ENCODE measurements around the gene TGOLN2. TPM values are rescaled to one million over a fixed set of nuclear protein-coding genes. Genes with fewer than 3 reads are reported as not detected.

TGOLN2 gene
- 29.5 TPM for polyA plus RNA-seq (2012; ENCODE audit: insufficient read depth, insufficient read length, low read depth)

DNA sequence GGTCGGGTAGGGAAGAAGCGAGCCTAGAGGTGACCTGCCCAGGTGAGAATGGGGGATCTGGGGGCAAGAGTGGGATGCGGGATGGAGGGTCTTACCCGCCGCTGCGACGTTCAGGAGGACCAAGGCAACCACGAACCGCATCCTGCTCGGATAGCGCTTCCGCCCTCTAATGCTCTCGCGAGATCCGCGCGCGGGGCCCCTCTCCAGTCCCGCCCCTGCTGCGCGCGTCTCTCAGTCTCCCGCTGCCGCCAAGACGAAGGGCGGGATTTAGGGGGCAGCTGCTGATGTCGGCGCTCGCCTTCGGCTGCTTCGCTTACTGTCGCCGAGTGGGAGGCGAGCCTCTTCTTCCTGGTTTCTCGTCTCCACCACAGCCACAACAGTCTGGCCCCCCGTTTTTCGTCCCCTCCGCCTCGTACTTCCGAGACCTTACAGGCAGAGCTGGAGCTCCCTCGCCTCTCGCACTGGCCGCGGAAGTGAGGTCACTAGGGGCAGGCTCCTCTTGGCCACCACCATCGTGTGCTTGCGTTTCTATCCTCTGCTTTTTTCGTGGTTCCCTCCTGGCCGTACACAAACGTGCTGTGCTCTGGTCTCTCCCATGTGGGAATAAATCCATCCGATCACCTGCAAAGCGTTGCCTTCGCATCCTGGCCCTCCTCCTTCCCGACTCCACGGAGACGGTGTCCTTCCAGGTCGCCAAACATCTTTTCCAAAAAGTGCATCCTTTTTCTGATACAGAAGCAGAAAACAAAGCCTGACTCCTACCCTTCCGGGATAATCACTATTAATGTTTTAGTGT is at the start of gene TGOLN2:
Gene TGOLN2, minus strand, starts transcription at position 168 of the 796 bp plus-strand sequence. Its CDS starts 27 bp downstream, at position 141.
- peaks cover 16% of the 10 kb centered on the region for H3K36me3 ChIP-seq
- peak; percentile 89 for DNase-seq
- H3K4me1 ChIP-seq, result no peaks in the 10 kb centered on the region
- H3K27me3 ChIP-seq, result no peaks in the 10 kb centered on the region
- peak within 1 kb of the TSS; percentile 81 for H3K4me3 ChIP-seq (ENCODE audit: low read depth, low read length)
- H3K9me3 ChIP-seq, result no peaks in the 10 kb centered on the region
- TF ChIP-seq, protein P1, sequence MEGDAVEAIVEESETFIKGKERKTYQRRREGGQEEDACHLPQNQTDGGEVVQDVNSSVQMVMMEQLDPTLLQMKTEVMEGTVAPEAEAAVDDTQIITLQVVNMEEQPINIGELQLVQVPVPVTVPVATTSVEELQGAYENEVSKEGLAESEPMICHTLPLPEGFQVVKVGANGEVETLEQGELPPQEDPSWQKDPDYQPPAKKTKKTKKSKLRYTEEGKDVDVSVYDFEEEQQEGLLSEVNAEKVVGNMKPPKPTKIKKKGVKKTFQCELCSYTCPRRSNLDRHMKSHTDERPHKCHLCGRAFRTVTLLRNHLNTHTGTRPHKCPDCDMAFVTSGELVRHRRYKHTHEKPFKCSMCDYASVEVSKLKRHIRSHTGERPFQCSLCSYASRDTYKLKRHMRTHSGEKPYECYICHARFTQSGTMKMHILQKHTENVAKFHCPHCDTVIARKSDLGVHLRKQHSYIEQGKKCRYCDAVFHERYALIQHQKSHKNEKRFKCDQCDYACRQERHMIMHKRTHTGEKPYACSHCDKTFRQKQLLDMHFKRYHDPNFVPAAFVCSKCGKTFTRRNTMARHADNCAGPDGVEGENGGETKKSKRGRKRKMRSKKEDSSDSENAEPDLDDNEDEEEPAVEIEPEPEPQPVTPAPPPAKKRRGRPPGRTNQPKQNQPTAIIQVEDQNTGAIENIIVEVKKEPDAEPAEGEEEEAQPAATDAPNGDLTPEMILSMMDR (IDR thresholded peaks at IDR 0.05; ENCODE audit: low read depth, low read length), result no peak

DNA sequence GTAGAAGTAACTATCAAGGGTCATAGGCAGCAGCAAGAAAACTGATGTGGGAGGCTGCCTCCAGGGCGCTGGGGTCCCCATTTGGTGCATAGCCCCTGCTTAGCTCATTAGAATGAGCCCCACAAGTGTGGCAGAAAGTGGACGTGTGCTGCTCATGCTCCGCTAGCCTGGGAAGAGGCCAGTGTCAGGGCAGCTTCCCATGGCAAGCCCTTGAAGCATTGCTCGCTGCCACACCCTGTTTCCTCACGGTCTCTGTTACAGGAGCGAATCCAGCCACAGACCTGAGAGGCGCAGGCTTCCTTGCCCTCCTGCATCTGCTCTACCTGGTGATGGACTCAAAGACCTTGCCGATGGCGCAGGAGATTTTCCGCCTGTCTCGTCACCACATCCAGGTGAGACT is 49.3 kb upstream of the TGOLN2 start:
- TF ChIP-seq, protein P1 (IDR thresholded peaks at IDR 0.05; ENCODE audit: low read depth, low read length), result no peak
- Histone ChIP-seq H3K4me3 (ENCODE audit: low read depth, low read length) (no peak overlapping the region), H3K36me3 (no peaks in the 10 kb centered on the region), H3K4me1 (no peaks in the 10 kb centered on the region), H3K27me3 (no peaks in the 10 kb centered on the region), H3K9me3 (no peaks in the 10 kb centered on the region)
- DNase-seq, result no peak

DNA sequence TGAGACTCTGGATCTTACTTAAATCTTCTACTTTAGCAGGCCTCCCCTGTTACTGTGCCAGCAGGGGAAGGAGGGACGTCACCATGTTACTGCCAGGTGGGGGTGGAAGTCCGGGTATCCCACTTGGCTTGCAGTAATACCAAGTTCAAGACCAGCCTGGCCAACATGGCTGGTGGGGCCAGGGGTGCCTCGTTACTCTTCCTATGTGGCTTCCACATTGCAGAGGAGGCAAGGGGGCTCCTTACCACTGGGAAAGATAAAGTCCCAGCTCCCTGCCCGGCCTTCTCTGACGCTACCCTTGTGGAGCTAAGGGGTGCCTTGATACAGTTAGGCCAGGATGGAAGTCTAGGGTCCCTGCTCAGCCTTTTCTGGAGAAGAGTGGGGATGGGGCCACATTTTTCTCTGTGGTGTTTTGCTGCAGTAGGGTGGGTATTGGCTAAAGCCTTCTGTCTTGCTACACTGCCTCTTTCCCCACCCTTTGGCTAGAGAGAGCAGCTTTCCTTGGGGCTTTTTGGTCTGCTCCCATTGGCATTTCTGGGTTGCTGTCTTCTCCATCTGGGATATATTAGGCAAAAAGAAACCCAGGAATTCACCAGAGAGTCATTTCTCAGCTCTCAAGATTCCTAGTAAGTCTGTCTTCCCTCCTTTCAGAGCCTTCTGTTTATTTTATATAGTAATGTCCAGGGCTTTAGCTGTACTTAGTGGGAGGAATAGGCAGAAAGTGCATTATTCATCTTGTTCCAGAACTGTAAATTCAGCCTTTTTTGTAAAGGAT is 48.7 kb upstream of the TGOLN2 start:
- Histone ChIP-seq H3K4me3 (ENCODE audit: low read depth, low read length) (no peak overlapping the region), H3K36me3 (no peaks in the 10 kb centered on the region), H3K4me1 (no peaks in the 10 kb centered on the region), H3K9me3 (no peaks in the 10 kb centered on the region), H3K27me3 (no peaks in the 10 kb centered on the region)
- TF ChIP-seq, protein P1 (IDR thresholded peaks at IDR 0.05; ENCODE audit: low read depth, low read length), result no peak
- no peak for DNase-seq

DNA sequence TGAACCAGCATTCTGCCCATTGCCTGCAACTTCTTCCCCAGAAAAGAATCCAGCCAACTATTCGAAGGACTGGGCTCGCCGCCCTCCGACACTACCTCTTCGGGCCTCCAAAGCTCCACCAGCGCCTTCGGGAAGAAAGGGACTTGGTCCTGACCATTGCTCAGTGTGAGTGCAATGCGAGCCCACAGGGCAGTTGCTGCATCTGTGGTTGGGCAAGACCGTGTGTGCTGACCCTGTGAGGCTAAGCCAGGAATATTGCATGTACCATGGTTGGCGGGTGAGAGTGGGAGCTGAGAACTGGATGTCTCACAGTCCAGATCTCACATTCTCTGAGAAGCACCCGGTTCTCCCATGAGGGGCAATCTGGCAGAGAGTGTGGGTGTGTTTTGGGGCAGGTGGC is 43.3 kb upstream of the TGOLN2 start:
- Histone ChIP-seq H3K36me3 (no peaks in the 10 kb centered on the region), H3K4me1 (no peaks in the 10 kb centered on the region), H3K27me3 (no peaks in the 10 kb centered on the region), H3K9me3 (no peaks in the 10 kb centered on the region), H3K4me3 (ENCODE audit: low read depth, low read length) (no peak overlapping the region)
- TF ChIP-seq, protein P1 (IDR thresholded peaks at IDR 0.05; ENCODE audit: low read depth, low read length), result no peak
- DNase-seq, result no peak

DNA sequence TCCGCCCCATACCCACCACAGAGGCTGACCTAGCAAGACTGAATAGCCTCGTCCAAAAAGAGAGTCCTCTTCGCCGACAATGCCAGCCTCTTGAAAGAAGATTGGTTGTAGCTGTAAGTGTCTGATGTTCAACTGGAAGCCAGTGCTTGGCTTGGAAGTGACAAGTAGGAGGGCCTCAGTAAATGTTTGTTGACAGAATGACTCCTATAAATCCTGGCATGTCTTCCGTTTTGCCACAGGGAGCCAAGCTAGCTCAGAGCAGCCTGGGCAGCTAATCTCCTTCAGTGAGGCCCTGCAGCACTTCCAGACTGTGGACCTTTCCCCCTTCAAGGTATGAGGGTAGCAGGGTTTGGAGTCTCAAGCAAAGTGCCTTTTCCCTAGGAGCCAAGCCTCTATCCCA is 41.7 kb upstream of the TGOLN2 start:
- no peak overlapping the region for H3K4me3 ChIP-seq (ENCODE audit: low read depth, low read length)
- no peak for DNase-seq
- H3K4me1 ChIP-seq, result no peaks in the 10 kb centered on the region
- TF ChIP-seq, protein P1 (IDR thresholded peaks at IDR 0.05; ENCODE audit: low read depth, low read length), result no peak
- no peaks in the 10 kb centered on the region for H3K9me3 ChIP-seq
- H3K27me3 ChIP-seq, result no peaks in the 10 kb centered on the region
- H3K36me3 ChIP-seq, result no peaks in the 10 kb centered on the region
